Activated CD4-positive, alpha-beta memory T cell treated with anti-CD3 and anti-CD28 coated beads for 36 hours (primary cell): ENCODE measurements around the gene KCTD21. TPM values are rescaled to one million over a fixed set of nuclear protein-coding genes. Genes with fewer than 3 reads are reported as not detected.
"Not testable (repeated sequence)": the region's sequence is repeated elsewhere in the genome, so short reads cannot be mapped to it uniquely, and the experiment has no call there.

ENCODE experiments used
- CTCF ChIA-PET: fragments of 350-600 bp; sonication (Branson Sonifier 250); formaldehyde crosslinking; loops from one replicate; lab custom pipeline; 2021; ENCODE audit warnings: antibody characterized with exemption, inconsistent platforms; lab: Charles Lee
- POLR2A ChIA-PET: fragments of 350-600 bp; sonication (Branson Sonifier 250); formaldehyde crosslinking; loops from one replicate; lab custom pipeline; 2021; ENCODE audit warnings: antibody characterized with exemption; lab: Charles Lee
- DNase-seq: peaks from one replicate; pipeline ENCODE4 v3.0.0-alpha.2; 2020
- H3K27ac Mint-ChIP-seq: one replicate; pipeline ENCODE4 v1.8.0; 2021; ENCODE audit warnings: mixed read lengths
- H3K27me3 Mint-ChIP-seq: one replicate; pipeline ENCODE4 v1.8.0; 2021; ENCODE audit warnings: mixed read lengths
- H3K36me3 Mint-ChIP-seq: one replicate; pipeline ENCODE4 v1.8.0; 2021; ENCODE audit warnings: mixed read lengths
- H3K4me1 Mint-ChIP-seq: one replicate; pipeline ENCODE4 v1.8.0; 2021; ENCODE audit warnings: low read depth, mixed read lengths
- H3K4me3 Mint-ChIP-seq: one replicate; pipeline ENCODE4 v1.8.0; 2021; ENCODE audit warnings: mild to moderate bottlenecking, mixed read lengths
- H3K9me3 Mint-ChIP-seq: one replicate; pipeline ENCODE4 v1.8.0; 2021; ENCODE audit warnings: mixed read lengths
- intact Hi-C: fragments of 100-400 bp; cut with micrococcal nuclease; formaldehyde crosslinking; loops from one replicate; pipeline ENCODE4 v1.15.1; 2023
- total RNA-seq, 2 experiments: library from RNA; stranded (reverse); gene quantifications; one replicate each; pipeline ENCODE4 v1.2.3, GENCODE V29; 2021

Gene KCTD21
- total RNA-seq, 2 experiments from 2014 or later, result 7.9 to 8.8 TPM

GRCh38 chr11:78226684-78227680 lies 38.6 kb upstream of the KCTD21 start:
- peak; percentile 50 for DNase-seq
- intact Hi-C loops, result loop anchor here (1.0 to 5.0 kb wide), 4 partner anchors 24 to 98 kb away; partner anchors contain the start of gene ALG8
- ChIA-PET POLR2A (interaction anchor here (0.6 kb wide), 1 partner anchor 150 kb away, joined by 3 read pairs; no protein-coding TSS in a partner anchor), CTCF (interaction anchor here (1.1 to 1.9 kb wide), 4 partner anchors 191 to 338 kb away, joined by 3 to 28 read pairs (median 8); partner anchors contain the start of gene GAB2)
- no peak overlapping the region for H3K4me3 Mint-ChIP-seq
- H3K27ac Mint-ChIP-seq, result peak overlapping the region; percentile 85
- H3K27me3 Mint-ChIP-seq, result no peaks in the 10 kb centered on the region
- H3K36me3 Mint-ChIP-seq, result peaks cover 5% of the 10 kb centered on the region
- H3K4me1 Mint-ChIP-seq, result peaks cover 15% of the 10 kb centered on the region
- H3K9me3 Mint-ChIP-seq, result no peaks in the 10 kb centered on the region

GRCh38 chr11:78224906-78225420 lies 36.5 kb upstream of the KCTD21 start:
- Mint-ChIP-seq H3K4me3 (no peak overlapping the region), H3K36me3 (peaks cover 11% of the 10 kb centered on the region), H3K27me3 (no peaks in the 10 kb centered on the region), H3K4me1 (peaks cover 20% of the 10 kb centered on the region), H3K27ac (peak overlapping the region; percentile 26), H3K9me3 (no peaks in the 10 kb centered on the region)
- DNase-seq, result no peak
- ChIA-PET CTCF (interaction anchor here (1.3 kb wide), 1 partner anchor 340 kb away, joined by 5 read pairs; no protein-coding TSS in a partner anchor), POLR2A (no interaction called here)
- intact Hi-C loops, result loop anchor here (5.0 kb wide), 1 partner anchor 88 kb away; the partner anchor contains the start of gene ALG8

- Mint-ChIP-seq H3K4me1 (peaks cover 20% of the 10 kb centered on the region), H3K4me3 (no peak overlapping the region), H3K9me3 (no peaks in the 10 kb centered on the region), H3K27me3 (no peaks in the 10 kb centered on the region), H3K27ac (no peak overlapping the region), H3K36me3 (peaks cover 11% of the 10 kb centered on the region)
- ChIA-PET CTCF (interaction anchor here (1.3 kb wide), 1 partner anchor 341 kb away, joined by 5 read pairs; no protein-coding TSS in a partner anchor), POLR2A (no interaction called here)
- intact Hi-C loops, result no loop called here
- DNase-seq, result no peak
Observed at GRCh38 chr11:78224506-78224905, 36.1 kb upstream of the KCTD21 start.

- POLR2A ChIA-PET, result no interaction called here
- intact Hi-C loops, result no loop called here
- Mint-ChIP-seq H3K36me3 (peaks cover 11% of the 10 kb centered on the region), H3K27me3 (no peaks in the 10 kb centered on the region), H3K4me1 (peaks cover 20% of the 10 kb centered on the region), H3K4me3 (no peak overlapping the region), H3K27ac (no peak overlapping the region), H3K9me3 (no peaks in the 10 kb centered on the region)
- no peak for DNase-seq
- CTCF ChIA-PET, result interaction anchor here (0.6 to 1.3 kb wide), 2 partner anchors 342 to 1924 kb away, joined by 4 to 5 read pairs; no protein-coding TSS in a partner anchor
Observed at GRCh38 chr11:78223320-78223954, 35.0 kb upstream of the KCTD21 start.

- Mint-ChIP-seq H3K4me1 (peaks cover 20% of the 10 kb centered on the region), H3K36me3 (peaks cover 14% of the 10 kb centered on the region)
- intact Hi-C loops, result not testable (repeated sequence)
Observed at GRCh38 chr11:78222726-78223125, 34.3 kb upstream of the KCTD21 start.

GRCh38 chr11:78221396-78222315 lies 33.2 kb upstream of the KCTD21 start:
- H3K36me3 Mint-ChIP-seq, result peaks cover 14% of the 10 kb centered on the region
- DNase-seq, result no peak

More at GRCh38 chr11:78222726-78223125, 34.3 kb upstream of the KCTD21 start:
- CTCF ChIA-PET, POLR2A ChIA-PET, H3K4me3 Mint-ChIP-seq, H3K27ac Mint-ChIP-seq, H3K9me3 Mint-ChIP-seq, DNase-seq, H3K27me3 Mint-ChIP-seq: not testable (repeated sequence)

GRCh38 chr11:78220218-78221157 lies 32.1 kb upstream of the KCTD21 start:
- peak; percentile 35 for DNase-seq
- no peaks in the 10 kb centered on the region for H3K9me3 Mint-ChIP-seq

More at GRCh38 chr11:78221396-78222315, 33.2 kb upstream of the KCTD21 start:
- intact Hi-C loops, result no loop called here
- CTCF ChIA-PET, result no interaction called here
- POLR2A ChIA-PET, result interaction anchor here (0.7 kb wide), 1 partner anchor 33 kb away, joined by 3 read pairs; the partner anchor contains the start of gene KCTD21
- Mint-ChIP-seq H3K4me3 (no peak overlapping the region), H3K9me3 (no peaks in the 10 kb centered on the region), H3K27ac (no peak overlapping the region), H3K27me3 (no peaks in the 10 kb centered on the region), H3K4me1 (peaks cover 9% of the 10 kb centered on the region)

GRCh38 chr11:78219493-78220217 lies 31.2 kb upstream of the KCTD21 start:
- no peak for DNase-seq
- intact Hi-C loops, result no loop called here
- H3K27ac Mint-ChIP-seq, result peak overlapping the region; percentile 58
- H3K4me3 Mint-ChIP-seq, result no peak overlapping the region
- H3K4me1 Mint-ChIP-seq, result peaks cover 5% of the 10 kb centered on the region
- CTCF ChIA-PET, result no interaction called here
- H3K9me3 Mint-ChIP-seq, result no peaks in the 10 kb centered on the region
- peaks cover 10% of the 10 kb centered on the region for H3K36me3 Mint-ChIP-seq
- POLR2A ChIA-PET, result no interaction called here
- no peaks in the 10 kb centered on the region for H3K27me3 Mint-ChIP-seq

More at GRCh38 chr11:78220218-78221157, 32.1 kb upstream of the KCTD21 start:
- peaks cover 7% of the 10 kb centered on the region for H3K4me1 Mint-ChIP-seq
- peaks cover 13% of the 10 kb centered on the region for H3K36me3 Mint-ChIP-seq
- H3K27ac Mint-ChIP-seq, result peak overlapping the region; percentile 58
- H3K4me3 Mint-ChIP-seq, result no peak overlapping the region
- intact Hi-C loops, result no loop called here
- POLR2A ChIA-PET, result no interaction called here
- H3K27me3 Mint-ChIP-seq, result no peaks in the 10 kb centered on the region
- CTCF ChIA-PET, result no interaction called here

- CTCF ChIA-PET, result no interaction called here
Observed at GRCh38 chr11:78218707-78219492, 30.5 kb upstream of the KCTD21 start.

More at GRCh38 chr11:78218707-78219492, 30.5 kb upstream of the KCTD21 start:
- H3K27me3 Mint-ChIP-seq, result no peaks in the 10 kb centered on the region
- intact Hi-C loops, result no loop called here
- DNase-seq, result no peak
- H3K27ac Mint-ChIP-seq, result no peak overlapping the region
- H3K36me3 Mint-ChIP-seq, result peaks cover 10% of the 10 kb centered on the region
- POLR2A ChIA-PET, result no interaction called here
- H3K4me3 Mint-ChIP-seq, result no peak overlapping the region
- peaks cover 5% of the 10 kb centered on the region for H3K4me1 Mint-ChIP-seq
- H3K9me3 Mint-ChIP-seq, result no peaks in the 10 kb centered on the region
